Dendritic cell treated with granulocyte-macrophage colony-stimulating factor and Interleukin-4, amounts not matched to agents 40 ng/mL and 50 ng/mL, for 4 days (primary cell): ENCODE results near the gene U2AF2.
A peak's percentile ranks its signal among the peaks of the same experiment; 100 is the strongest.

ENCODE experiments used
- H3K27ac Mint-ChIP-seq: one replicate; pipeline ENCODE4 v1.8.0; 2022; ENCODE audit warnings: mild to moderate bottlenecking, mixed read lengths
- H3K27me3 Mint-ChIP-seq: one replicate; pipeline ENCODE4 v1.8.0; 2022; ENCODE audit warnings: mild to moderate bottlenecking, mixed read lengths
- H3K36me3 Mint-ChIP-seq: one replicate; pipeline ENCODE4 v1.8.0; 2022; ENCODE audit warnings: low read depth, mixed read lengths
- H3K4me1 Mint-ChIP-seq: one replicate; pipeline ENCODE4 v1.8.0; 2022; ENCODE audit warnings: low read depth, mixed read lengths
- H3K4me3 Mint-ChIP-seq: one replicate; pipeline ENCODE4 v1.8.0; 2022; ENCODE audit warnings: mild to moderate bottlenecking, moderate library complexity, mixed read lengths
- H3K9me3 Mint-ChIP-seq: one replicate; pipeline ENCODE4 v1.8.0; 2022; ENCODE audit warnings: mixed read lengths
- intact Hi-C: fragments of 100-400 bp; cut with micrococcal nuclease; formaldehyde crosslinking; loops from one replicate; pipeline ENCODE4 v1.15.0; 2022

Gene U2AF2

DNA sequence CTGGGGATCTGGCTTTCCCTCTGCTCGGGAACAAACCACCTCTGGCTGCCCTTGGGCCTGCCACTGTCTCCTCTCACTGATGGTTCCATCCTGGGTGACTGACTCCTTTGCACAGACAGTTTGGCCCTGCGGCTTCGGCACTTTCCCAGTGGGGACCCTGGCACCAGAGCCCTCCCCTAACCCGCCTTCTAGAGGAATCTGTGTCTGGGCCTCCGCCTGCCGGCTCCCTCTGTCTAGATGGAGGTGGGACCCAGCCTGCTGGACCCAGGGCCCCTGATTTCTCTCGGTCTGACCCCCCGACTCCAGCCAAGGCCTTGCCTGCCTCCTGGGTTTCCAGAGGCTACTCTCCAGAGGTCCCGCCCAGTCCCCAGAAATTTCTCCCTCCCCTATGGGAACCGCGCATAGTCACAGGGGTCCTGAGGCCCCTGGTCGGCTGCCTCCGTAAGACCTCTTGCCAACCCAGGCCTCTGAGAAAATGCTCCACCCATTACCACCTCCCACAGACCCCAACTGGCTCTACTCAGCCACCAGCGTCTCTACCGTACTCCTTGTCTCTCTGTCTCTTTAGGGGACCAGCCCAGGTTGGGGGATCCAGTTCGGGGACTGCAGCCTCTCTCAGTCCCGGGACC is 4.1 kb upstream of the U2AF2 start:
- Mint-ChIP-seq H3K27me3 (peaks cover 4% of the 10 kb centered on the region), H3K9me3 (no peaks in the 10 kb centered on the region), H3K4me1 (peaks cover 40% of the 10 kb centered on the region), H3K27ac (peak overlapping the region; percentile 2), H3K36me3 (peaks cover 74% of the 10 kb centered on the region), H3K4me3 (no peak overlapping the region)
- intact Hi-C loops = no loop called here

DNA sequence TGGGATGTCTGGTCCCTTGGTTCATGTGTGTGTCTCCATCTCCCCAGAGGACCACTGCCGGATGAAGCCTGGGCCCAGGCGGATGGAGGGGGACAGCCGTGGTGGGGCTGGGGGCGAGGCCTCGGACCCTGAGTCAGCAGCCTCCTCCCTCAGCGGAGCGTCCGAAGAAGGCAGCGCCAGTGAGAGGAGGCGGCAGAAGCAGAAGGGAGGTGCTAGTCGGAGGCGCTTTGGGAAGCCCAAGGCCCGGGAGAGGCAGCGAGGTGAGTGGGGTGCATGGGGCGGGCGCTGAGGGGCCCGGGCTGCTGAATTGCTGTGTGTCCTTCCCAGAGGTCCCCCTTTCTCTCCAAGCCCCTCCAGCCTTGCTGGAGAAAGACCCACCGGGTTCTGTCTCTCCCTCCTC is 3.6 kb upstream of the U2AF2 start:
- Mint-ChIP-seq H3K4me3 (no peak overlapping the region), H3K36me3 (peaks cover 72% of the 10 kb centered on the region), H3K27ac (peak overlapping the region; percentile 2), H3K4me1 (peaks cover 45% of the 10 kb centered on the region), H3K27me3 (peaks cover 4% of the 10 kb centered on the region), H3K9me3 (no peaks in the 10 kb centered on the region)
- intact Hi-C loops = no loop called here

DNA sequence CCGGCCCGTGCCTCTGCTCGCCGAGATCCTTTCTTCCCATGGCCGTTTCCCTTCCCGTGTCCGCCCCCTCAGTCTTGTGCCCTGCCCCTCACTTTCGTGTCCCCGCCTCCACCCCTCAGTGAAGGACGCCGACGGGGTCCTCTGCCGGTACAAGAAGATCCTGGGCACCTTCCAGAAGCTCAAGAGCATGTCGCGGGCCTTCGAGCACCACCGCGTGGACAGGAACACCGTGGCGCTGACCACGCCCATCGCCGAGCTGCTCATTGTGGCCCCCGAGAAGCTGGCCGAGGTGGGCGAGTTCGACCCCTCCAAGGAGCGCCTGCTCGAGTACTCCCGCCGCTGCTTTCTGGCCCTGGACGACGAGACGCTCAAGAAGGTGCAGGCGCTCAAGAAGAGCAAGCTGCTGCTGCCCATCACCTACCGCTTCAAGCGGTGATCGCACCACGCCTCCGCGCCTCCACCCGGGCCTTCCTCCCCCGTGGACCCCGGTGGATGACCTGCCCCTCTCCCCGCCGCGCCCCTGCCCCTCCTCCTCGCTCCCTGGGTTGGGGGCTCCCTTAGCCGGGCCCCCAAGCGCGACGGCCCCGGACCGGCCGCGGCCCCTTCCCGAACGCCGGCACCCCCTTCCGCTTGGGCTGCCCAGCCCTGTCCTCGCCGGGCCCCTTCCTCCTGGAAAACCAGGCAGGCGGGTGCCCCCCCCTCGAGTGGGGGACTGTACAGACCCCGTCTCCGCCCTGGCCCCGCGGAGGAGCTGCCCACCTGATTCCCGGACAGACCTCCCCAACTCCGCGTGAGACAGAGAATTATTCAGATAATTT is 2.3 kb upstream of the U2AF2 start:
- peaks cover 51% of the 10 kb centered on the region for H3K4me1 Mint-ChIP-seq

DNA sequence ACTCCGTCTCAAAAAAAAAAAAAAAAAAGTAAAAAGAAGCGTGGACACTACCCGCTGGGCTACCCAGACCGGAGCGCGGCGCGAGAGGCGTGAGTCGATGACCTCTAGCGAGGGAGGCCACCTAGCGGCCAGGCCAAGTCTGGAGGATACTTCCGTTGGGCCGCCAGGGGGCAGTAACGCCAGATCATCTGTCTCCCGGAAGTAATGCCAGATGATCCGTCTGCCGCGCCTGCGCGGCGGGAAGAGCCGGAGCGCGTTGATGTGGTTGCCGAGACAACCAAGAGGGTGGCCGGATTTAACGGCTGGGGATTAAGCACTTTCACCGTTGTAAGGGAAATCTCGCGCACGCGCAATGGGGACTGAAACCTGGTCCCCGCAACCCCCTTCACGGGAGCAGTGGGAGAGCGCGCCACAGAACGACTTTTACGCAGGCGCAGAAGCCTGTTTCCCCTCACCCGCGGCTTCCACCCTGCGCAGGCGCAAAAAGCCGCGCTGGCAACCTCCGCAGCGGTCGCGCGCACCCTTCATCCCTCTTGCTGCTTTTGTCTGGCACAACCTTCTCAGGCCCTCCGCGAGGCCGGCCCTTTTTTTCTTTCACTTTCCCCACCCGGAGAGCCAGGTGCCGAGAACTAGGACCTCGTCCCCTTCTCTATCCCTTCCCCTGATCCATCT is 1.0 kb upstream of the U2AF2 start:
- Mint-ChIP-seq H3K36me3 (peaks cover 75% of the 10 kb centered on the region), H3K27ac (peak overlapping the region; percentile 96), H3K9me3 (no peaks in the 10 kb centered on the region), H3K4me3 (peak overlapping the region; percentile 90), H3K27me3 (peaks cover 1% of the 10 kb centered on the region), H3K4me1 (peaks cover 56% of the 10 kb centered on the region)
- intact Hi-C loops = loop anchor here (2.0 kb wide), 3 partner anchors 13 to 55 kb away; partner anchors contain the start of genes EPN1, FIZ1 and ZNF580

More for the DNA sequence above, 2.3 kb upstream of the U2AF2 start:
- Mint-ChIP-seq H3K4me3 (no peak overlapping the region), H3K27ac (peak overlapping the region; percentile 3), H3K36me3 (peaks cover 72% of the 10 kb centered on the region), H3K27me3 (peaks cover 4% of the 10 kb centered on the region), H3K9me3 (no peaks in the 10 kb centered on the region)
- intact Hi-C loops = no loop called here

DNA sequence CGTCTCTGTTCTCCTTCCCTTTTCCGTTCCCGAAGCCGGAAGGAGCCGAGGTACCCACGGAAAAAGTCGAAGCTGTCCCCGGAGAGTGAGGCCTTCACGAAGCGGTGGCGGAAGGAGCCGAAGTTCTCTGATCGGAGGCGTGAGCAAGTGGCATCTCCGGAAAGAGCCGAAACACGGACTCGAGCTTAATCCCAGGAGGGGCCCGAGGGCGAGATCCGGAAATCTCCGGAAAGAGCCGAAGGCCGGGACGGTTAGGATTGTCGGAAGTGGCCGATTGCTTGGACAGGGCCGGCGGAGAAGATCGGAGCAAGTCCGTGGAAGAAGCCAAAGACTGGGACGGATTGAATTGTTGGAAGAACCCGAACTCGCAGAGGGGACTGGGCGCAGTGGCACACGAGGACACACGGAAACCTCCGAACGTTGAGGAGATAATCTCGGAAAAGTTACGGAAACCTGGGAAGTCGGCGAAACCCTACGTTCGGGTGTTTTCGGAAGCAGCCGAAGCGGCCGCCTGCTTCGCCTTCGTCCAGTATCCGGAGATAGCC is 440 bp upstream of the U2AF2 start:
- no peaks in the 10 kb centered on the region for H3K27me3 Mint-ChIP-seq
- peak overlapping the region; percentile 96 for H3K27ac Mint-ChIP-seq
- peaks cover 56% of the 10 kb centered on the region for H3K4me1 Mint-ChIP-seq
- intact Hi-C loops = loop anchor here (2.0 kb wide), 3 partner anchors 14 to 56 kb away; partner anchors contain the start of genes EPN1, FIZ1 and ZNF580
- no peaks in the 10 kb centered on the region for H3K9me3 Mint-ChIP-seq
- H3K36me3 Mint-ChIP-seq = peaks cover 77% of the 10 kb centered on the region
- H3K4me3 Mint-ChIP-seq = peak overlapping the region; percentile 90

DNA sequence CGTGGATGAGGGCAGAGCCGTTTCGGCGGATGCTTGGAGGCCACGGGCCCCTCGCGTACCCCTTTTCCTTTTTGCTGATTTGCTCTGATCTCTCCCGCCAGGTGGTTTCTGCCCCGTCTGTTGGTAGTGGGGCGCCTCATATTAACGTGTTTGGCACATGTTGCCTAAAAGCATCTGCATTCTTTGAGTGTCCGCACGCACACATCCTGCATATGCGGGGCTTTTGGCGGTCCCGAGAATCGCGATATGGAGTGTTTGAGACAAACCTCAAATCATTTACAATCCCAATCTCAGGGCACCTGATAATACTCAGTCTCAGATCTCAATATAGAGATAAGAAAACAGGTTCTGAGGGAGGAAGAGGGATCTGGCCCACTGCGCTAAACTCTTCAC is 809 bp downstream of the U2AF2 start:
- Mint-ChIP-seq H3K4me3 (peak overlapping the region; percentile 91), H3K4me1 (peaks cover 55% of the 10 kb centered on the region), H3K27ac (peak overlapping the region; percentile 96), H3K9me3 (no peaks in the 10 kb centered on the region), H3K27me3 (no peaks in the 10 kb centered on the region), H3K36me3 (peaks cover 78% of the 10 kb centered on the region)
- intact Hi-C loops = loop anchor here (2.0 kb wide), 3 partner anchors 15 to 57 kb away; partner anchors contain the start of genes EPN1, FIZ1 and ZNF580

DNA sequence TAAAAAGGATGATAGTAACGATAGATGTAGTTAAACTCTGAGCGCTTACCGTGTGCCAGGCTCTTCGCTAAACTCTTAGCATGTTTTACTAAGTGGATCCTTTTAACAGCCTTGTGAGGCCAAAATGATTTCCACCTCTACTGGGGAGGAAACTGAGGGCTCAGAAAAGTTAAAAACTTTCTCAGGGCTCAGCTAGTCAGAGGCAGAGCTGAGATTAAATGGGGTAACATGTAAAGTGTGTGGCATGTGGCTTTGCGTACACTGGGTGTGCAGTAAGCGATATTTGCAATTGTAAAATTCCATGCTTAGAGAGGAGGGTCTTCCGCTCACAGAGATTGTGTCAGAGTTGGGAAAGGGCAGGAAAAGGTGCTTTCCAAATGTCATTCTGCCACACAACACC is 1.7 kb downstream of the U2AF2 start:
- Mint-ChIP-seq H3K27me3 (no peaks in the 10 kb centered on the region), H3K9me3 (no peaks in the 10 kb centered on the region), H3K4me3 (peak overlapping the region; percentile 91), H3K4me1 (peaks cover 49% of the 10 kb centered on the region), H3K27ac (no peak overlapping the region), H3K36me3 (peaks cover 78% of the 10 kb centered on the region)
- intact Hi-C loops = no loop called here

DNA sequence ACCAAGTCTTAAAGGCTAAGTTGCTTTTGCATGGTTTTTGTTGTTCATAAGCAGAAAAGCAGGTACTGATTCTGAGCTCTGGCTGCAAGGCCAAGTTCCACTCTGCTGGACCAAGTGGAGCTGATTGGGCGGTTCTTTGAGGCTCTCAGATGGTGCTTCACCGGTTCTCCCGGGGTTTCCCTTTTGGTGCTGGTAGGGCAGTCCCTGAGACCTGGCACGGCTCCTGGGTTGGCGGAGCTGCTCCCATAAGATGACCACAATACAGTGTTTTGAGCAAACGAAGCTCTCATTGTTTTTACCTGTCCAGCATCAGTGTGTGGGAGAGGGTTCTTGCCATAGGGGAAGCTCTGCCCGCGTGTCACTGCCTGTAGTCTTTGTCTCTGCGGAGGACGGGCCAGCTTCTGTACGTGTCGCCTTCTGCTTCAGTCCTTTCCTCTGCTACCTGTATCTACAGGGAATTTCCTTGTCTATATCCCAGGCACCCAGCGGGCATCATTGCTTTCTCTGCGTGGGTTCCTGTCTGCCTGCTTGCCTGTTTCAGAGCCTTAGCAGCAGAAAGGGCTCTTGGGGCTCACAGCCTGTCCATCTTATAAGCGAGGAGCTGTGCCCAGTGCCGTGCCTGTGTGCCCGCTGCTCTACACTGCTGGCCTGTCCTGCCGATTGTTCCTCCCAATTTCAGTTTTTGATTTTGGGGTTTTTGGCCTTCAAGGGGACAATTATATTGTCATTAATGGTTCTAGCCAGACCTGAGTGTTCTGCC is 2.3 kb downstream of the U2AF2 start:
- H3K27ac Mint-ChIP-seq = no peak overlapping the region
- peaks cover 55% of the 10 kb centered on the region for H3K4me1 Mint-ChIP-seq
- intact Hi-C loops = no loop called here
- peaks cover 78% of the 10 kb centered on the region for H3K36me3 Mint-ChIP-seq
- no peaks in the 10 kb centered on the region for H3K9me3 Mint-ChIP-seq
- H3K27me3 Mint-ChIP-seq = no peaks in the 10 kb centered on the region
- H3K4me3 Mint-ChIP-seq = peak overlapping the region; percentile 47

DNA sequence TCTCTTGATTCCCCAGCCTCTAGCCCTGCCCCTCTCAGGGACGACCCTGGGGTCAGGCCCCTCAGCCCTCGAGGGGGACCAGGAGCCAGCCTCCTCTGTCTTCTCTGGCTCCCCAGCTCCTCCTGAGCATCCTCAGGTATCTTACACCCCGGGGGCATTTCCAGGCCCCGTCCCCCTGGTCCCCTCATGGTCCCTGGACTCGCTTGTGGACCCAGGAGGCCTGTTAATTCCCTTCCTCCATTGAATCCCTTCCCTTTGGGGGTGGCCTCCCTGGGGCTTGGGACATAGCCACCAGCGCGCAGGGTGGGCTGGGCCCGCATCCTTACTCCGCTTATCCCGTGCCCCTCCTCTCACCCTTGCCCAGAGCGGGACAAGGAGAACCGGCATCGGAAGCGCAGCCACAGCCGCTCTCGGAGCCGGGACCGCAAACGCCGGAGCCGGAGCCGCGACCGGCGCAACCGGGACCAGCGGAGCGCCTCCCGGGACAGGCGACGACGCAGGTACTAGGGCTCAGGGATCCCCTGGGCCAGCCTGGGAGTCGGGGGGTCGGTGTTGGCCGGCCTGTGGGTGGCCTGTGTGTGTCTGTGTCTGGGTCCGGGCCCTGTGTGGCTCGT is 4.1 kb downstream of the U2AF2 start:
- H3K9me3 Mint-ChIP-seq = no peaks in the 10 kb centered on the region
- intact Hi-C loops = no loop called here
- H3K36me3 Mint-ChIP-seq = peaks cover 86% of the 10 kb centered on the region
- H3K27ac Mint-ChIP-seq = peak overlapping the region; percentile 82
- peaks cover 55% of the 10 kb centered on the region for H3K4me1 Mint-ChIP-seq
- H3K27me3 Mint-ChIP-seq = no peaks in the 10 kb centered on the region
- no peak overlapping the region for H3K4me3 Mint-ChIP-seq

DNA sequence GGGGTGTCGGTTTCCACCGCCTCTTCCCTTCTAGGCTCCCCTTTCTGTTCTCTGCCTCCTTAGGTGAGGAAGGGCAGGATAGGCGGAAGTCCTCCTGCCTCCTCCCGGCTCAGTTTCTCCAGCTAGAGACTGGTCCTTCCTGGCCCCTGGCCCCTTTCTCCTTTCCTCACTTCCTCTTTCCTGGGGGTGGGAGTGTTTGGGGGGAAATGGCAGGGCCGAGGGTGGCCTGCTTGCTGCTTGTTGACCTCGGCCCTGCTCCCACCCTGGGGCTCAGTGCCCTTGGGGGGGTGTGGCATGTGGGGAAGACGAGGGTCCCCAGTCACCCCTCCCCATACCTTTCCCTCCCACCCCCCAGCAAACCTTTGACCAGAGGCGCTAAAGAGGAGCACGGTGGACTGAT is 5.0 kb downstream of the U2AF2 start:
- no peaks in the 10 kb centered on the region for H3K27me3 Mint-ChIP-seq
- intact Hi-C loops = no loop called here
- H3K9me3 Mint-ChIP-seq = no peaks in the 10 kb centered on the region
- no peak overlapping the region for H3K4me3 Mint-ChIP-seq
- peak overlapping the region; percentile 82 for H3K27ac Mint-ChIP-seq
- peaks cover 86% of the 10 kb centered on the region for H3K36me3 Mint-ChIP-seq
- H3K4me1 Mint-ChIP-seq = peaks cover 55% of the 10 kb centered on the region

DNA sequence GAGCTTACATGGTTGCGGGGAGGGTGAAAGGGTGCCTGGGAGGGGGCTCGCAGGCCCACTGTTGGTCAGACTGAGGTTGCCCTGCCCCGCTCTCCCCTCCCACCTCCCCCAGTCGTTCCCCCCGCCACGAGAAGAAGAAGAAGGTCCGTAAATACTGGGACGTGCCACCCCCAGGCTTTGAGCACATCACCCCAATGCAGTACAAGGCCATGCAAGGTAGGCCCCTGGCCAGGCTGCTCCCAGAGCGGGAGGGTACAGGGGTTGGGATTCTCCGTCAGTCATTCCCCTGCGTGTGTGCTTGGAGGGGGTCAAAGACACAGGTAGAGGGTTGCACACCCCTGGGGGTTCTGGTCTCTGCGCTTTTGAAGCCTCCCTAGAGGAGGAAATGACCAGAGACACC is 5.6 kb downstream of the U2AF2 start:
- no peaks in the 10 kb centered on the region for H3K9me3 Mint-ChIP-seq

DNA sequence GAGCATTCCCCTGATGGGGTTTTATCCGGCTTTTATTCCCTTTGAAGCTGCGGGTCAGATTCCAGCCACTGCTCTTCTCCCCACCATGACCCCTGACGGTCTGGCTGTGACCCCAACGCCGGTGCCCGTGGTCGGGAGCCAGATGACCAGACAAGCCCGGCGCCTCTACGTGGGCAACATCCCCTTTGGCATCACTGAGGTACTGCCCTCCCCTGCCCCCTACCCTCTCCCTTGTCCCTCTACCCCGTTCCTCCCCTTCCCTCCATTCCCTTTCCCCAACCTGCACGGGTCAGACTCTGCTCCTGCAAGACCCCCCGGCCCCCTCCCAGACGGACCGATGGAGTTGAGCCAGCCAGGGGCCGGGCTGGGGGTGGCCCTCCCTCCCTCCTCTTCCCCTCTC is 6.2 kb downstream of the U2AF2 start:
- no peaks in the 10 kb centered on the region for H3K9me3 Mint-ChIP-seq
- no peak overlapping the region for H3K27ac Mint-ChIP-seq
- peaks cover 51% of the 10 kb centered on the region for H3K4me1 Mint-ChIP-seq
- no peak overlapping the region for H3K4me3 Mint-ChIP-seq
- no peaks in the 10 kb centered on the region for H3K27me3 Mint-ChIP-seq
- peaks cover 86% of the 10 kb centered on the region for H3K36me3 Mint-ChIP-seq
- intact Hi-C loops = no loop called here

More for the DNA sequence above, 5.6 kb downstream of the U2AF2 start:
- Mint-ChIP-seq H3K36me3 (peaks cover 86% of the 10 kb centered on the region), H3K4me1 (peaks cover 55% of the 10 kb centered on the region), H3K27ac (peak overlapping the region; percentile 82), H3K27me3 (no peaks in the 10 kb centered on the region), H3K4me3 (no peak overlapping the region)
- intact Hi-C loops = no loop called here

DNA sequence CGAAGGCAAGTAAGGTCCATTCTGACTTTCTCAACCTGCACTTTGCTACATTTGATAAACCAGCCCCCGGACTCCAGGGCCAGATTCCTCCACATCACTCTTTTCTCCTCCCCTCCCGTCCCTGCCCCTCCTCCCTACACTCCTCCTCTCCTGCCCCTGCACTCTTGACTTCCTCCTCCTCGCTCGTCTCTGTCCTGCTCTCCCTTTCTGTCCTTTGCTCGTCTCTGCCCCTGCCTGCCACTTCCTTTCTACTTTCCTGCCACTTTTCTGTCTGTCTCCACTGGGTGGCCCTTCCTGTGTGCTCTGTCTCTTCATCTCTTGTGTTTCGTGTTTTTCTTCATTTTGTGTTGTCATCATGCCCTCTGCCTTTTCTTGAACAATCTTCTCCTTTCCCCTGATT is 7.0 kb downstream of the U2AF2 start:
- Mint-ChIP-seq H3K36me3 (peaks cover 94% of the 10 kb centered on the region), H3K9me3 (no peaks in the 10 kb centered on the region), H3K27ac (no peak overlapping the region), H3K4me1 (peaks cover 43% of the 10 kb centered on the region), H3K27me3 (no peaks in the 10 kb centered on the region), H3K4me3 (no peak overlapping the region)
- intact Hi-C loops = no loop called here
